ENCODE measurements around the gene TTC21B. TPM values are rescaled to one million over a fixed set of nuclear protein-coding genes. Genes with fewer than 3 reads are reported as not detected.

Gene TTC21B
- total RNA-seq, 1 experiment from 2014 or later: 9.8 TPM

DNA sequence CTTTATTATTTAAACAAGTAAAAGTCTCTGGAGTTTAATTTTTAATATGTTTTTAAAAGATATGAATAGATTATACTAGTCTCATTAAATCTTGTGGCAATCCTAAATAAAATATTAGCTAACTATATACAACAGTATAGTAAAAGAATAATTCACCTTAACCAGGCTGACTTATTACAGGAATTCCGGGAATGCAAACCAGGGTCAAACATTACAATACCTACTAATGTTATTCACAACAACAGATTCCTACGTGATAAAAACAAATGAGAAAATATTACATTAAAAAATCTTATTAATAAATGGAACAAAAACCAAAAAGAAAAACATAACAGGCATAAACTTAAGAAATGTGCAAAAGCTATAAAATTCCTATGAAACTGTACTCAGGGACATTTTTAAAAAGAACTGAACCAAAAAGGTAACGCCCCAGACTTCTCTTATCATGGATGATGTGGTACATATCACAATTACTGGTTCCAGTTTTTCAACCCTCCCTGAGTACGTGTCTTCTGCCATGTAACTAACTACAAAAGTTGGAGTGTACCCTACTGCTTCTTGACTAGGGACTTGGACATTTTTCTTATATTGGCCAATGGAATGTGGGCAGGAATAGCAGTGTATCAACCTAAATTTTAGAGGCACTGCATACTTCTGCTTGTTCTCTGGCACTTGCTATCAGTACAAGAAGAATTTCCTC, 20.2 kb downstream of the TTC21B start:
- TF ChIP-seq, protein P1, sequence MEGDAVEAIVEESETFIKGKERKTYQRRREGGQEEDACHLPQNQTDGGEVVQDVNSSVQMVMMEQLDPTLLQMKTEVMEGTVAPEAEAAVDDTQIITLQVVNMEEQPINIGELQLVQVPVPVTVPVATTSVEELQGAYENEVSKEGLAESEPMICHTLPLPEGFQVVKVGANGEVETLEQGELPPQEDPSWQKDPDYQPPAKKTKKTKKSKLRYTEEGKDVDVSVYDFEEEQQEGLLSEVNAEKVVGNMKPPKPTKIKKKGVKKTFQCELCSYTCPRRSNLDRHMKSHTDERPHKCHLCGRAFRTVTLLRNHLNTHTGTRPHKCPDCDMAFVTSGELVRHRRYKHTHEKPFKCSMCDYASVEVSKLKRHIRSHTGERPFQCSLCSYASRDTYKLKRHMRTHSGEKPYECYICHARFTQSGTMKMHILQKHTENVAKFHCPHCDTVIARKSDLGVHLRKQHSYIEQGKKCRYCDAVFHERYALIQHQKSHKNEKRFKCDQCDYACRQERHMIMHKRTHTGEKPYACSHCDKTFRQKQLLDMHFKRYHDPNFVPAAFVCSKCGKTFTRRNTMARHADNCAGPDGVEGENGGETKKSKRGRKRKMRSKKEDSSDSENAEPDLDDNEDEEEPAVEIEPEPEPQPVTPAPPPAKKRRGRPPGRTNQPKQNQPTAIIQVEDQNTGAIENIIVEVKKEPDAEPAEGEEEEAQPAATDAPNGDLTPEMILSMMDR (conservative IDR thresholded peaks at IDR 0.05): no peak
- no peak for TF ChIP-seq EZH2 (IDR thresholded peaks at IDR 0.05; ENCODE audit: low read depth)
- no peaks in the 10 kb centered on the region for H3K27me3 ChIP-seq (ENCODE audit: insufficient read depth, low read depth)
- BruUV-seq (replicated peaks): no TSS peak
- H3K9me2 ChIP-seq (ENCODE audit: insufficient read depth): no peaks in the 10 kb centered on the region
- H3K4me3 ChIP-seq: no peak overlapping the region
- no peak overlapping the region for H2AFZ ChIP-seq
- CTCF ChIA-PET: no interaction called here
- H3K4me1 ChIP-seq (replicated peaks; ENCODE audit: insufficient read depth): no peaks in the 10 kb centered on the region
- H3K9me3 ChIP-seq (ENCODE audit: insufficient read depth, low read depth): no peaks in the 10 kb centered on the region
- POLR2A ChIA-PET (ENCODE audit: unreplicated experiment): no interaction called here
- no peak overlapping the region for H3K4me2 ChIP-seq
- no peaks in the 10 kb centered on the region for H3K79me2 ChIP-seq (ENCODE audit: low read depth)
- no peaks in the 10 kb centered on the region for H4K20me1 ChIP-seq (ENCODE audit: insufficient read depth)
- intact Hi-C loops (cut with micrococcal nuclease; ENCODE audit: unreplicated experiment): no loop called here
- no peaks in the 10 kb centered on the region for H3K36me3 ChIP-seq (ENCODE audit: low read depth)
- DNase-seq: no peak
- no peaks in the 10 kb centered on the region for H3F3A ChIP-seq (ENCODE audit: insufficient read depth, low read depth)
- H3K27ac ChIP-seq: no peak overlapping the region

DNA sequence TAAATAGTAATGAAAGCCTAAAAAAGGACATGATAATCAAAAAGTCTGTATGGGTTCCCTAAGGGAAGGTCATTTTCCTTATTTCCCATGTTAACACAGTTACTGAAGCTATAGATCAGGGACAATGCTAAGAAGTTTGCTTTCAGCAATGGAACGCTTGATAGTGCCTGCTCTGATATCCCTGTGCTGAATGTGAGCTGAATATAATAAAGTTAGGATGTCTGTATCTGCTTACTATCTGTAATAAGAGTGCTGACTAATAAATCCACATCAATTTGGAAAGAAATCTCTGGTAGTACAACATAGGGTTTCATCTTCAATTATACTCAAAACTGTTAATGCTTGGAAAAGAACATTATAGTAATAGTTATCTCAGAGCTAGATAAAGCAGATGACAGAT, 25.8 kb downstream of the TTC21B start:
- H3K79me2 ChIP-seq (ENCODE audit: low read depth): no peaks in the 10 kb centered on the region
- H4K20me1 ChIP-seq (ENCODE audit: insufficient read depth): no peaks in the 10 kb centered on the region
- intact Hi-C loops (cut with micrococcal nuclease; ENCODE audit: unreplicated experiment): no loop called here
- no peak for TF ChIP-seq EZH2 (IDR thresholded peaks at IDR 0.05; ENCODE audit: low read depth)
- TF ChIP-seq, protein P1 (conservative IDR thresholded peaks at IDR 0.05): no peak
- no peak overlapping the region for H3K27ac ChIP-seq
- POLR2A ChIA-PET (ENCODE audit: unreplicated experiment): no interaction called here
- H3K4me2 ChIP-seq: no peak overlapping the region
- no peaks in the 10 kb centered on the region for H3K27me3 ChIP-seq (ENCODE audit: insufficient read depth, low read depth)
- CTCF ChIA-PET: no interaction called here
- no peaks in the 10 kb centered on the region for H3F3A ChIP-seq (ENCODE audit: insufficient read depth, low read depth)
- H3K4me3 ChIP-seq: no peak overlapping the region
- BruUV-seq (replicated peaks): no TSS peak
- no peaks in the 10 kb centered on the region for H3K9me3 ChIP-seq (ENCODE audit: insufficient read depth, low read depth)
- no peaks in the 10 kb centered on the region for H3K4me1 ChIP-seq (replicated peaks; ENCODE audit: insufficient read depth)
- H2AFZ ChIP-seq: no peak overlapping the region
- no peaks in the 10 kb centered on the region for H3K36me3 ChIP-seq (ENCODE audit: low read depth)
- no peaks in the 10 kb centered on the region for H3K9me2 ChIP-seq (ENCODE audit: insufficient read depth)
- no peak for DNase-seq

DNA sequence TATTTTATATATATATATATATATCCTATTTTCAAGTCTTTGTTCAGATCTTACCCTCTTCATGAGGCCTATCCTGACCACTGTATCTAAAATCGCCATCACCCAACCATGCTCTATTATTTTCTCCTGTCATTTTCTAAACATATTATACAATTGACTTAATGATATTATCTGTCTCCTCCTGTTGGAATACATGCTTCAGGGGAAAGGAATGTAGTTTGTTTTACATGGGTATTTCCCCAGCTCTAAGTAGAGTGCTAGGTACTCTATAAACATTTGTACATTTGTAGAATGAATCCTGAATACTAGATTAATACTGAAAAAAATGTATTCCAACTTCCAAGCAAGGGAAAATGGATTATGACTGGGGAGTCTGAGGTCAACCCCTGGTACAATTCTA, 26.2 kb downstream of the TTC21B start:
- Histone ChIP-seq H3K9me3 (ENCODE audit: insufficient read depth, low read depth) (no peaks in the 10 kb centered on the region), H3K9me2 (ENCODE audit: insufficient read depth) (no peaks in the 10 kb centered on the region), H2AFZ (no peak overlapping the region), H3K4me2 (no peak overlapping the region), H3K79me2 (ENCODE audit: low read depth) (no peaks in the 10 kb centered on the region), H4K20me1 (ENCODE audit: insufficient read depth) (no peaks in the 10 kb centered on the region), H3F3A (ENCODE audit: insufficient read depth, low read depth) (no peaks in the 10 kb centered on the region), H3K4me1 (replicated peaks; ENCODE audit: insufficient read depth) (no peaks in the 10 kb centered on the region), H3K27me3 (ENCODE audit: insufficient read depth, low read depth) (no peaks in the 10 kb centered on the region), H3K27ac (no peak overlapping the region), H3K4me3 (no peak overlapping the region), H3K36me3 (ENCODE audit: low read depth) (no peaks in the 10 kb centered on the region)
- no TSS peak for BruUV-seq (replicated peaks)
- no peak for DNase-seq
- POLR2A ChIA-PET (ENCODE audit: unreplicated experiment): no interaction called here
- CTCF ChIA-PET: no interaction called here
- no peak for TF ChIP-seq EZH2 (IDR thresholded peaks at IDR 0.05; ENCODE audit: low read depth)
- TF ChIP-seq, protein P1 (conservative IDR thresholded peaks at IDR 0.05): no peak
- intact Hi-C loops (cut with micrococcal nuclease; ENCODE audit: unreplicated experiment): no loop called here

Measured in PC-9 (cell line).